C4-2B (cell line): ENCODE data around the gene FFAR4.

Source experiments
- CTCF ChIP-seq: fragments of 450-650 bp; conservative IDR thresholded peaks from 2 replicates; pipeline ENCODE4 v1.5.1; 2017; ENCODE audit warnings: mild to moderate bottlenecking
- ZFX ChIP-seq: fragments of 450-650 bp; IDR thresholded peaks from 2 replicates; pipeline ENCODE4 v1.6.1; 2017

- TF ChIP-seq CTCF: peak; percentile 85
- no peak for TF ChIP-seq ZFX
Measured at GRCh38 chr10:93554760-93555432, 11.6 kb upstream of the FFAR4 start.
